MM.1S (cell line): ENCODE data around the gene AGTR1.

Experiments
- DNase-seq: peaks from one replicate; pipeline ENCODE4 v3.0.0-alpha.2; 2015
- H2AFZ ChIP-seq: fragments of 300-600 bp; sonication (generic); 2 replicates; pipeline ENCODE4 v1.6.0; 2016; ENCODE audit warnings: antibody characterized with exemption, low read length
- H3F3A ChIP-seq: fragments of 300-600 bp; sonication (generic); 2 replicates; pipeline ENCODE4 v1.6.1; 2016; ENCODE audit warnings: mild to moderate bottlenecking, antibody characterized with exemption, low read length, moderate library complexity, mixed read lengths; ENCODE audit not compliant: insufficient read depth
- H3K27ac ChIP-seq: fragments of 300-600 bp; sonication (generic); 2 replicates; pipeline ENCODE4 v1.5.1; 2016; ENCODE audit warnings: mild to moderate bottlenecking, low read length
- H3K27me3 ChIP-seq: fragments of 300-600 bp; sonication (generic); replicated peaks from 2 replicates; pipeline ENCODE4 v1.6.0; 2016; ENCODE audit warnings: low read length; ENCODE audit not compliant: insufficient read depth
- H3K36me3 ChIP-seq: fragments of 300-600 bp; sonication (generic); replicated peaks from 2 replicates; pipeline ENCODE4 v1.6.1; 2016; ENCODE audit warnings: mild to moderate bottlenecking, low read length, mixed read lengths; ENCODE audit not compliant: insufficient read depth
- H3K4me1 ChIP-seq: fragments of 300-600 bp; sonication (generic); 2 replicates; pipeline ENCODE4 v1.6.1; 2016; ENCODE audit warnings: low read length, mixed read lengths
- H3K4me2 ChIP-seq: fragments of 300-600 bp; sonication (generic); 2 replicates; pipeline ENCODE4 v1.6.0; 2016; ENCODE audit warnings: low read depth, low read length
- H3K4me3 ChIP-seq: fragments of 300-600 bp; sonication (generic); 2 replicates; pipeline ENCODE4 v1.5.1; 2016; ENCODE audit warnings: low read length, mixed read lengths
- H3K79me2 ChIP-seq: fragments of 300-600 bp; sonication (generic); 2 replicates; pipeline ENCODE4 v1.6.1; 2016; ENCODE audit warnings: mixed run types, low read length, mixed read lengths
- H3K9ac ChIP-seq: fragments of 300-600 bp; sonication (generic); 2 replicates; pipeline ENCODE4 v1.6.1; 2016; ENCODE audit warnings: low read length, mixed read lengths
- H3K9me2 ChIP-seq: fragments of 300-600 bp; sonication (generic); replicated peaks from 2 replicates; pipeline ENCODE4 v1.6.1; 2016; ENCODE audit warnings: mild to moderate bottlenecking, low read length, mixed read lengths; ENCODE audit not compliant: insufficient read depth
- H3K9me3 ChIP-seq: fragments of 300-600 bp; sonication (generic); replicated peaks from 2 replicates; pipeline ENCODE4 v1.6.1; 2016; ENCODE audit warnings: mild to moderate bottlenecking, low read length, mixed read lengths; ENCODE audit not compliant: insufficient read depth
- H4K20me1 ChIP-seq: fragments of 300-600 bp; sonication (generic); 2 replicates; pipeline ENCODE4 v1.6.1; 2016; ENCODE audit warnings: mild to moderate bottlenecking, low read length, moderate library complexity, mixed read lengths; ENCODE audit not compliant: insufficient read depth
- EZH2 ChIP-seq: fragments of 300-600 bp; sonication (generic); optimal IDR thresholded peaks from 2 replicates; pipeline ENCODE3; 2017; ENCODE audit warnings: low read depth, mild to moderate bottlenecking, antibody characterized with exemption, low read length, mixed read lengths
- EZH2phosphoT487 ChIP-seq: fragments of 300-600 bp; sonication (generic); IDR thresholded peaks from 2 replicates; pipeline ENCODE4 v1.6.1; 2018; ENCODE audit warnings: antibody characterized with exemption, low read length
- TF ChIP-seq, protein P1 (sequence below): fragments of 300-600 bp; sonication (generic); IDR thresholded peaks from 2 replicates; pipeline ENCODE4 v1.5.1; 2016; ENCODE audit warnings: antibody characterized with exemption, low read length, mixed read lengths

AGTR1 gene

DNA sequence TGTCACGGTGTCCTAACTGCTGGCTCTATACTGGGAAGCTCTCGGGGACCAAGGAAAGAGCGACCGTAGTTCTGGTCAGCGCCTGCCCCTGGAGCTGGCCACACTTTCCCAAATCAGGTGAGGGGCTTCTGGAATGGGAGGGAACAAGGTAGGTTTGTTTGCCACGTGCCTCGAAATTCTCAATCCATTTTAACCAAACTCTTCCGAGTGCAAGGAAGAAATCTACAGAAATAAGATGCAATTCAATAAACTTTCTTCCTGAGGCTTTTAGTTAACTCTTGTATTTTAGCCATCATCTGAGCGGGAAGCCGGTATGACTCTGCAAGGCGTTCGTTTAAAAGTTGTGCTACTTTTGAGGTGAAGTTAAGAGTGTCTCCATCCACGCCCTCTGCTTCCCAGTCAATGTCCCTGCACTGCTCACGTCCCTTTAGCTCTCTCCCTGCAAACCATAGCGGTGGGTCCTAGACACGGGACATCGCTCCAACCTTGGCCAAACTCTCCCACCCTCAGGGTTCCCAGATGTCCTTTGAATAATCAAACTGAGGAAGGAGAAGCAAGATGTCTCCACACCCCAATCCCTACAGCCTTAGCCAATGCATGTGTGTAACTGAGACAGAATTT lies 597 bp downstream of the AGTR1 start:
- no peak for DNase-seq
- Histone ChIP-seq H3K9me3 (no peaks in the 10 kb centered on the region), H3K9ac (no peak overlapping the region), H3K79me2 (no peaks in the 10 kb centered on the region), H3K27me3 (no peaks in the 10 kb centered on the region), H3K36me3 (no peaks in the 10 kb centered on the region), H3K4me3 (no peak overlapping the region), H3K9me2 (no peaks in the 10 kb centered on the region), H2AFZ (no peak overlapping the region), H3K27ac (no peak overlapping the region), H3F3A (no peaks in the 10 kb centered on the region), H4K20me1 (no peaks in the 10 kb centered on the region), H3K4me2 (no peak overlapping the region; the same call in 1 of the 2 replicates), H3K4me1 (no peaks in the 10 kb centered on the region)
- TF ChIP-seq EZH2phosphoT487 (no peak), EZH2 (no peak)
- TF ChIP-seq, protein P1, sequence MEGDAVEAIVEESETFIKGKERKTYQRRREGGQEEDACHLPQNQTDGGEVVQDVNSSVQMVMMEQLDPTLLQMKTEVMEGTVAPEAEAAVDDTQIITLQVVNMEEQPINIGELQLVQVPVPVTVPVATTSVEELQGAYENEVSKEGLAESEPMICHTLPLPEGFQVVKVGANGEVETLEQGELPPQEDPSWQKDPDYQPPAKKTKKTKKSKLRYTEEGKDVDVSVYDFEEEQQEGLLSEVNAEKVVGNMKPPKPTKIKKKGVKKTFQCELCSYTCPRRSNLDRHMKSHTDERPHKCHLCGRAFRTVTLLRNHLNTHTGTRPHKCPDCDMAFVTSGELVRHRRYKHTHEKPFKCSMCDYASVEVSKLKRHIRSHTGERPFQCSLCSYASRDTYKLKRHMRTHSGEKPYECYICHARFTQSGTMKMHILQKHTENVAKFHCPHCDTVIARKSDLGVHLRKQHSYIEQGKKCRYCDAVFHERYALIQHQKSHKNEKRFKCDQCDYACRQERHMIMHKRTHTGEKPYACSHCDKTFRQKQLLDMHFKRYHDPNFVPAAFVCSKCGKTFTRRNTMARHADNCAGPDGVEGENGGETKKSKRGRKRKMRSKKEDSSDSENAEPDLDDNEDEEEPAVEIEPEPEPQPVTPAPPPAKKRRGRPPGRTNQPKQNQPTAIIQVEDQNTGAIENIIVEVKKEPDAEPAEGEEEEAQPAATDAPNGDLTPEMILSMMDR, result no peak

GRCh38 chr3:148705314-148705713 lies 7.6 kb downstream of the AGTR1 start:
- Histone ChIP-seq H3K4me3 (no peak overlapping the region), H3K9me3 (no peaks in the 10 kb centered on the region), H3K36me3 (no peaks in the 10 kb centered on the region), H3K79me2 (no peaks in the 10 kb centered on the region), H3K4me1 (no peaks in the 10 kb centered on the region), H3K27ac (no peak overlapping the region), H3K9me2 (no peaks in the 10 kb centered on the region), H3F3A (no peaks in the 10 kb centered on the region), H4K20me1 (no peaks in the 10 kb centered on the region), H2AFZ (no peak overlapping the region), H3K27me3 (no peaks in the 10 kb centered on the region), H3K9ac (no peak overlapping the region), H3K4me2 (no peak overlapping the region)
- TF ChIP-seq EZH2phosphoT487 (no peak), EZH2 (no peak)
- TF ChIP-seq, protein P1, result no peak
- no peak for DNase-seq

GRCh38 chr3:148707601-148708380 lies 10.1 kb downstream of the AGTR1 start:
- H3K9ac ChIP-seq, result no peak overlapping the region
- no peaks in the 10 kb centered on the region for H3K9me2 ChIP-seq
- TF ChIP-seq, protein P1, result no peak
- TF ChIP-seq EZH2 (no peak), EZH2phosphoT487 (no peak)
- no peaks in the 10 kb centered on the region for H3K36me3 ChIP-seq
- no peaks in the 10 kb centered on the region for H3F3A ChIP-seq
- no peaks in the 10 kb centered on the region for H3K27me3 ChIP-seq
- H2AFZ ChIP-seq, result no peak overlapping the region
- H3K27ac ChIP-seq, result no peak overlapping the region
- no peaks in the 10 kb centered on the region for H3K9me3 ChIP-seq
- no peaks in the 10 kb centered on the region for H3K79me2 ChIP-seq
- no peaks in the 10 kb centered on the region for H4K20me1 ChIP-seq
- no peak overlapping the region for H3K4me3 ChIP-seq
- no peak for DNase-seq
- H3K4me1 ChIP-seq, result no peaks in the 10 kb centered on the region
- H3K4me2 ChIP-seq, result no peak overlapping the region
